OCI-LY3 (cell line): ENCODE data around the gene MCC.

Source experiments
- EZH2phosphoT487 ChIP-seq: fragments of 200-600 bp; shearing (Covaris generic); IDR thresholded peaks from 2 replicates; pipeline ENCODE4 v1.6.1; 2018; ENCODE audit warnings: antibody characterized with exemption, mixed run types, low read depth
- TF ChIP-seq, protein P1 (sequence below): fragments of 200-600, 300-600 bp; sonication (generic); IDR thresholded peaks from 2 replicates; pipeline ENCODE4 v1.5.1; 2014; ENCODE audit warnings: antibody characterized with exemption, low read length, low read depth

DNA sequence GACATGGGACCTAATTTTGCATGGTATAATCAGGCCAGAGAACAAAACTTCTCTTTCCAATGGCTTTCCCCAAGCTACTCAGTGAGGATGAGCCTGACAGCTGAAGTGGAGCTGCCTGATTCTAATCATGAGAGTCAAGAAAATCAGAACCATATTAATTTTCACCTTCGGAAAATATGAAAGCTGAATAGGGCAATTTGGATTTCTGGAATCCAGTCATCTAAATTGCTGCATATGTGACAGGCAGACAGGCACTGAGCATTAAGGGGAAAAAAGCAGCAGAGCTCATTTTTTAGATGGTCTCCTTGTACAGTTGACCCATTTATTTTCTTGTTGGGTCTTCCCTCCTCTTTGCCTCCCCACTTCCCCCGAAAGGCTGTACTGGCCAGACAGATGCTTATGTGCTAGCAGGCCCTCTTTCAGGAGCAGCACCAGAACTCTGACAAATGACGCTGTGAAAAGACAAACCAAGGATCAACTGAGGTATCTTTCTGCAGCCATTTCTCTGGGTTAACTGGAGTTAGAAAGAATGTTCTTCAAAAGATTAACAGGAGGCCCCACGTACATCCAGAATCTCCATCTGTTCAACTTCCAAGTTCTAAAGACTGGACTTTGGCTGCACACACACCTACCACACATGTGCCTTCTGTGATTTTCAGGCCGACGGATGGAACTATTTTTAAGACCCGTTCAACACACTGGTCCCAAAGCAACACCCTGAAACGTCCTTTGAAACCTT lies 336.4 kb downstream of the MCC start:
- TF ChIP-seq EZH2phosphoT487: no peak
- TF ChIP-seq, protein P1, sequence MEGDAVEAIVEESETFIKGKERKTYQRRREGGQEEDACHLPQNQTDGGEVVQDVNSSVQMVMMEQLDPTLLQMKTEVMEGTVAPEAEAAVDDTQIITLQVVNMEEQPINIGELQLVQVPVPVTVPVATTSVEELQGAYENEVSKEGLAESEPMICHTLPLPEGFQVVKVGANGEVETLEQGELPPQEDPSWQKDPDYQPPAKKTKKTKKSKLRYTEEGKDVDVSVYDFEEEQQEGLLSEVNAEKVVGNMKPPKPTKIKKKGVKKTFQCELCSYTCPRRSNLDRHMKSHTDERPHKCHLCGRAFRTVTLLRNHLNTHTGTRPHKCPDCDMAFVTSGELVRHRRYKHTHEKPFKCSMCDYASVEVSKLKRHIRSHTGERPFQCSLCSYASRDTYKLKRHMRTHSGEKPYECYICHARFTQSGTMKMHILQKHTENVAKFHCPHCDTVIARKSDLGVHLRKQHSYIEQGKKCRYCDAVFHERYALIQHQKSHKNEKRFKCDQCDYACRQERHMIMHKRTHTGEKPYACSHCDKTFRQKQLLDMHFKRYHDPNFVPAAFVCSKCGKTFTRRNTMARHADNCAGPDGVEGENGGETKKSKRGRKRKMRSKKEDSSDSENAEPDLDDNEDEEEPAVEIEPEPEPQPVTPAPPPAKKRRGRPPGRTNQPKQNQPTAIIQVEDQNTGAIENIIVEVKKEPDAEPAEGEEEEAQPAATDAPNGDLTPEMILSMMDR: no peak
